ENCODE data around the gene ING5.

The ING5 gene

GRCh38 chr2:241762933-241763369 lies 61.1 kb downstream of the ING5 start:
- DNase-seq = no peak

GRCh38 chr2:241763551-241764274 lies 61.9 kb downstream of the ING5 start:
- no peak for DNase-seq

GRCh38 chr2:241764275-241765241 lies 62.7 kb downstream of the ING5 start:
- DNase-seq = no peak

GRCh38 chr2:241767464-241768250 lies 65.8 kb downstream of the ING5 start:
- no peak for DNase-seq

GRCh38 chr2:241768251-241768711 lies 66.4 kb downstream of the ING5 start:
- no peak for DNase-seq

- DNase-seq = no peak
Measured at GRCh38 chr2:241768850-241769249, 67.0 kb downstream of the ING5 start.

- no peak for DNase-seq
Measured at GRCh38 chr2:241769819-241770184, 68.0 kb downstream of the ING5 start.

GRCh38 chr2:241770185-241770935 lies 68.5 kb downstream of the ING5 start:
- no peak for DNase-seq

GRCh38 chr2:241770936-241771285 lies 69.1 kb downstream of the ING5 start:
- no peak for DNase-seq

- DNase-seq = no peak
Measured at GRCh38 chr2:241771286-241772062, 69.6 kb downstream of the ING5 start.

- DNase-seq = no peak
Measured at GRCh38 chr2:241772063-241772499, 70.2 kb downstream of the ING5 start.

- DNase-seq = no peak
Measured at GRCh38 chr2:241773511-241774418, 71.9 kb downstream of the ING5 start.

- DNase-seq = peak in 1 of 2 donors; percentile 24
Measured at GRCh38 chr2:241774419-241775222, 72.8 kb downstream of the ING5 start.

GRCh38 chr2:241775223-241776177 lies 73.7 kb downstream of the ING5 start:
- DNase-seq = no peak

GRCh38 chr2:241776336-241777169 lies 74.7 kb downstream of the ING5 start, which contains the start of gene GAL3ST2:
Gene GAL3ST2, plus strand, starts transcription at chr2:241776822. Its CDS starts 134 bp downstream, at chr2:241776956.
- DNase-seq = no peak

- no peak for DNase-seq
Measured at GRCh38 chr2:241777170-241777685, 75.4 kb downstream of the ING5 start.
